Measurements from ENCODE around the gene WDR82.

WDR82 gene

DNA sequence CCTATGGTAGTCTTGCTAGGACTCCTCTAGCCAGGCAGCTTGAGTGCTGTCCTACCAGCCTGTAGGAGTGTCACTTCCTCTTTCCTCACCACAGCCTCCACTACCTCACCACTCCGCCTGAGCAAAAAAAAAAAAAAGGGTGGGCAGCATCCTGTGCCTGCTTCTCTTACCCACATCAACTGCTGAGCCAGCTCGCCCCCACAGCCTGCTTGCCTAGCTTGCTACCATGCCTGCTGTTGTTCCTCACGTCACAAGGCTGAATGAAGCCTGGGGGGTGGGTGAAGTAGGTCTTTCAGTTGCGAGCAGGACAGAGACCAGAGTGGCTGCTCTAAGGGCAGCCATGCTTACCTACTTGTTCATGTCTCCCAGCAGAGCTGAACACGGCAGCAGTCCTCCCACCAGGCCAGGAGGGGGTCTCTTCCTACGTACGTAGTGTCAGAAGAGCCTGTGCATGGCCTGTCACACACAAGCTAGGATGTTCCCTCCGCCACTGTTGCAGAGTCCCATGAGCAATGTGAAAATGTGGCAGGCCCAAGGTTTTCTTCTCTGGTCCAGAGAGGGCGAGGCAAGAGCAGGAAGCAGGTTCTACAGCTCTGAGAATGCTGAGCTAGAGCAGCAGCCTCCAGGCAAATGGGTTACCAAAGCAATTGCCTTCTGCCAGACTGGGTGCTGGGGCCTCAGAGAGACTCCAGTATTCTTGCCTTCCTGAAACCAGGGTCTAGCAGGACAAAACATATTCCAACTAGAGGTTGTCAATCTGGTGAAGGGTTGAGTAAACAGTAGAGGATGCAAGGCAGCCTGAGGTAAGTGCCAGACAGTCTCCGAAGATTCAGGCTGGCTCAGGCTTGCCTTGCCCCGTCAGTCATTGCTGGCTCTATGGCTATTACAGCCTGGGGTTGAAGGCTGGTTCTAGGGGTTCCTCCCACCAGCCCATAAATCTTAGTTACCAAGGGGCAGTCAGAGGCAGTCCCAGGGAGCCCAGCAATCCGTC is 24.8 kb downstream of the WDR82 start:
- peak; percentile 86 for DNase-seq

DNA sequence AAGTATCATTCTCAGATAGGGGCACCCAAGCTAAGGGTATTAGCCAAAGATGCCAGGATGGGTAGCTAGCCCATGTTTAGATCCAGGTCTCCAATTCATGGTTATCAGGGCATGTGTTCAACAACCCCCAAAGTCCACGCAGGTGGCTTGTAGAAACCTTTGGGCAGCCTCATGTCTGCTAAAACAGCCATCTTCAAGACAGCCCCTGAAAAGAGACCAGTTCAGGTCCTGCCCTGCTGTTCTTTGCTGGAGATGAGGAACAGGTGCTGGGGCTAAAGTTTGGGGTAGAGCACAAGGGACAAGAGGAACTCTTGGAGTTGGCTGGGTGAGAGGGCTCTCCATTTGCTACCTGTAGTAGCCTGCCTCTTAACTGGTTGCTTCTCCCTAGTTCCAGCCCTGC is 28.3 kb downstream of the WDR82 start:
- DNase-seq = peak; percentile 52

DNA sequence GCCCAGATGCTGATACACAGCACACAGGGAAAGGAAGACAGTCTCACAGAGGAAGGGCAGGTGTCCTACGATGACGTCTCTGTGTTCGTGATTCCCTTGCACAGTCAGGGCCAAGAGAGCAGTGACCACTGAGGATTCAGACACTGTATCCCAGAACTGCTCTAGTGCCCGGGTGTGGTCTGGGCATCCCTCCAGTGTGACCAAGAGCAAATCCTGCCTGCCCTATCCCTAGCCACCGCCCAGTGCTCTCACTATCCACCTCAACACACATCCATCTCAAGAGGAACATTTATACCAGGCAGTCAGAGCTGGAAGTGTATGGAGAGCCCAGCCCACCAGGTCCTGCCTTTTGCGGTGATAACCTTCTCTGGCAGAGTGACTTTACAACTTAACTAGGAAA is 28.8 kb downstream of the WDR82 start:
- DNase-seq = peak; percentile 49

DNA sequence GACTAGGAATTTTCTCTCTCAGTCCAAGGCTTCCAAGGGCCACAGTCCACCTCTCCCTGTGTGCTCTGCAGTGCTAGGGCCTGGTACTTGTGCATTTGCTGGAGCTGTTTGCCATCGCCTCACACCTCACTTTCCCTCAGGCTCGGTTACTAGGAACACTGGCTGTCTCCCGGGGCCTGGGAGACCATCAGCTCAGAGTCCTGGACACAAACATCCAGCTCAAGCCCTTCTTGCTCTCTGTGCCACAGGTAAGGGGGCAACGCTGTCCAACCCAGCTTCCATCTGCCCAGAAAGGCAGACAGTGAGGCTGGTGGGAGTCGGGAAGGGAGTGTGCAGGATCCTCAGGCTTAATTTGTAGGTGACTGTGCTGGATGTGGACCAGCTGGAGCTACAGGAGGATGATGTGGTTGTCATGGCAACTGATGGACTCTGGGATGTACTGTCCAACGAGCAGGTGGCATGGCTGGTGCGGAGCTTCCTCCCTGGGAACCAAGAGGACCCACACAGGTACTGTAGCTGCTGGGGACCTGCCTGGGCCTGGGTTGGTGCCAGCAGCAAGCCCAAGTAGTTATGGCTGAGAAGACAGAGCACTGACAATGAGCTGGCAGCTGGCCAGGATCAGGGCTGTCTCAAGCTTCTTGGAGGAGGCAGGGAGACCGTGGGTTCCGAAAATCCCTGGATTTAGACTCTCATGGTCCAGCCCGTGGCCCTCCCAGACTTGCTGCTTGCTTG is 29.5 kb downstream of the WDR82 start:
- peak; percentile 57 for DNase-seq

DNA sequence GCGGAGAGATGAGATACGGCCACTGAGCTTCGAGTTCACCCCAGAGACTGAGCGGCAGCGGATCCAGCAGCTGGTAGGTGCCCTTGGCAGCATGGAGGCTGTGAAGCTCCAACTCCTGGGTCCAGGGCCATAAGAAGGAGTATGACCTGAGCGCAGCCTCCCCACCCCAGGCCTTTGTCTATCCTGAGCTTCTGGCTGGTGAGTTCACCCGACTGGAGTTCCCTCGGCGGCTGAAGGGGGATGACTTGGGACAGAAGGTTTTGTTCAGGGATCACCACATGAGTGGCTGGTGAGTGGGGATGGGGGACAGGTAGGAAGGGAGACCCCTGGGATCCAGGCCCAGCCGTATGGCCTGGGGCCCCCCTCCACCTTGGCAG is 30.3 kb downstream of the WDR82 start:
- peak; percentile 53 for DNase-seq

DNA sequence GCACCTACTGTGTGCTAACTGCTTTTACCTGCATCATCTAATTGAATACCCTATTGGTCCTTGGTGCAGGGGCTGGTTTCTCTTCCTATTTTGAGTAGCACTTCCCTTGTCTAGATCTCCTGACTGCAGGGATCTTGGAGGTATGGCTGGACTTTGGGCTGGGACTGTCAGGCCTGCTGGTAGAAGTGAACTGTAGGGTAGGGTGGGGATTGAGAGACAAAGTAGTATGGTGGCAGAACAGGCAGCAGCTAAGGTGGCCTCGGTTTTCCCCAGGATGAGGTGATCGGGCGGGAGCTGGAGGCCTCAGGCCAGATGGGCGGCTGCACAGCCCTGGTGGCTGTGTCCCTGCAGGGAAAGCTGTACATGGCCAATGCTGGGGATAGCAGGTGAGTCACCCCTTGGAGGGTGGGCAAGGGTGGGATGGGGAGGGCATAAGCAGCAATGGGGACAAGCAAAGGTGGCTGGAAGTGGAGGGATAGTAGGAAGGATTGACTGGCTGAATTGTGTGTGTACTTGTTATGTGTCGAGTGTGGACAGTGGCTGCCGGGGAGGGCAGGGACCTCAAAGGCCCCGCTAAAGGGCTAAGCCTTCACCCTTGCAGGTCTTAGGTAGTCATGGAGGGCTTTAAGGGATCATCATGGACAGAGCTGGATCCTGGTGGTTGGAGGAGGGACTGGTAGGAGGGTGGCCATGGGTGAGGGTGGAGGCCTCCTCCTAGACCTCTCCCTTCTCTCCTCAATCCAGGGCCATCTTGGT is 30.9 kb downstream of the WDR82 start:
- peak; percentile 49 for DNase-seq

DNA sequence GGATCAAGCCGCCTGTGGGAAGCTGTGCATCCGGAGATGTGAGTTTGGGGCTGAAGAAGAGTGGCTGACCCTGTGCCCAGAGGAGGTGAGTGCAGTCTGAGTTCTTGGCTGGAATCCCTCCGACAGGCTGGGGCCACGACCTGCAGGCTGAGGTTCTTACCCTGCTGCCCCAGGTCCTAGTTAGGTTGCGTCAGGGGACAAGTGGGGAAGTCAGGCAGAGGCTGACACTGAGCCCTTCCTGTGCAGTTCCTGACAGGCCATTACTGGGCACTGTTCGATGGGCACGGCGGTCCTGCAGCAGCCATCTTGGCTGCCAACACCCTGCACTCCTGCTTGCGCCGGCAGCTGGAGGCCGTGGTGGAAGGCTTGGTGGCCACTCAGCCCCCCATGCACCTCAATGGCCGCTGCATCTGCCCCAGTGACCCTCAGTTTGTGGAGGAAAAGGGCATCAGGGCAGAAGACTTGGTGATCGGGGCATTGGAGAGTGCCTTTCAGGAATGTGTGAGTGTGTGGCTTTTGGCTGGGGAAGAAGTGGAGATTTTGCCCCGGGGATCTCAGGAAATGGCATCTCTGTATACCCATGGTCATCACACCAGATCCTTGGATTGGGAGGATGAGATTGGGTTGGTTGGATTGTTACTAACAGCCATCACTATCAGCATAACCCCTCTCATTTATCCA is 31.6 kb downstream of the WDR82 start:
- DNase-seq = peak; percentile 63

DNA sequence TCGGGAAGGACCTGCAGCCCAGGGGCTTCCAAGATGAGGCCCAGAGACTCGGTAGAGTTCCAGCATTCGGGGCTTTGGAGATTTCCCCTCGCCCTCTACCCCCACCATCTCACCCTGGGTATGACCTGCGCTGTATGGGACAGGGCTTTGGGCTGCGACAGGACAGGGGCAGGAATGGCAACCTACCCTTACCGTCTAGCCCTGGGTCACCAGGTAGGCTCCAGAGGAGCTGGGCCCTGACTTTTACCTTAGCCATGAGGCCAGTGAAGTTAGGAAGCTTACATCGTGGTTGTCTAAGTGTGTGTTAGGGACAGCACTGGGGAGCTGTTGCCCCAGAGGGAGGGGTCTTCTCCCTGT is 32.2 kb downstream of the WDR82 start:
- DNase-seq = no peak

DNA sequence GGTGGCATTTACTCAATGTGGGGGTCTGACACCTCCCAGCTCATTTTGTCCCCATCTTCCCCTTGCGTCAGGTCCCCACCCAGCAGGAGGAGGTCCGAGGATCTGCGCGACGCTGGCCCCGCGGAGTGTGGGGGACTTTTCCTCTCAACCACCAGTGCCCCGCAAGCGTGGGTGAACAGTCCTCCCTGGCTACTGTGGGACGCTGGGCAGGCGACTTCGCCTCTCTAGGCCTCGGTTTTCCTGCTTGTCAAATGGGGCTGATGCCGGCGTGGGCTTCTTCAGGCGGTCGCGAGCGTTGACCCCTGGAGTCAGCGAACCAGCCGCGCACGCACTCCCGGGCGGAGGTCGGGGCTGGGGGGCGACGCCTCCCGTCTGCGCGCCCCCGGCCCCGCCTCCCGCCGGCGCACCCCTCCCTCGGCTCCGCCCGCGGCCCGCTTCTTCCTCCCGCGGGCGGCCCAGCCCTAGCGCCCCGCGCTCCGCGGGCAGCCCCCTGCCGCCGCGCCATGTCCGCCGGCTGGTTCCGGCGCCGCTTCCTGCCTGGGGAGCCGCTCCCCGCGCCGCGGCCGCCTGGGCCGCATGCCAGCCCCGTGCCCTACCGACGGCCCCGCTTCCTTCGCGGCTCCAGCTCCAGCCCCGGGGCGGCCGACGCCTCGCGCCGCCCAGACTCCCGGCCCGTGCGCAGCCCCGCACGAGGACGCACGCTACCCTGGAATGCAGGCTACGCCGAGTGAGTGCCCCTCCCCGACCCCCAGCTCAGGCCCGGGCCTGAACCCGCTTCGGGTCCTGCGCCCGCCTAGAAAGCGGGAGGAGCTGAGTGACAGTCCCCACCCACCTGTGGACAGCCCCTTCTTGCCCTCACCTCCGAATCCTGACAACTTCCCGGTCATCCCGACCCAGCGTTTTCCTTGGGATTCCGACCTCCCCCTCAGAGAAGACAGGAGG is 32.9 kb downstream of the WDR82 start, which contains the start of gene PPM1M:
Gene PPM1M, plus strand, starts transcription at position 438 of the 942 bp plus-strand sequence. Its CDS starts 66 bp downstream, at position 504.
- peak; percentile 76 for DNase-seq

DNA sequence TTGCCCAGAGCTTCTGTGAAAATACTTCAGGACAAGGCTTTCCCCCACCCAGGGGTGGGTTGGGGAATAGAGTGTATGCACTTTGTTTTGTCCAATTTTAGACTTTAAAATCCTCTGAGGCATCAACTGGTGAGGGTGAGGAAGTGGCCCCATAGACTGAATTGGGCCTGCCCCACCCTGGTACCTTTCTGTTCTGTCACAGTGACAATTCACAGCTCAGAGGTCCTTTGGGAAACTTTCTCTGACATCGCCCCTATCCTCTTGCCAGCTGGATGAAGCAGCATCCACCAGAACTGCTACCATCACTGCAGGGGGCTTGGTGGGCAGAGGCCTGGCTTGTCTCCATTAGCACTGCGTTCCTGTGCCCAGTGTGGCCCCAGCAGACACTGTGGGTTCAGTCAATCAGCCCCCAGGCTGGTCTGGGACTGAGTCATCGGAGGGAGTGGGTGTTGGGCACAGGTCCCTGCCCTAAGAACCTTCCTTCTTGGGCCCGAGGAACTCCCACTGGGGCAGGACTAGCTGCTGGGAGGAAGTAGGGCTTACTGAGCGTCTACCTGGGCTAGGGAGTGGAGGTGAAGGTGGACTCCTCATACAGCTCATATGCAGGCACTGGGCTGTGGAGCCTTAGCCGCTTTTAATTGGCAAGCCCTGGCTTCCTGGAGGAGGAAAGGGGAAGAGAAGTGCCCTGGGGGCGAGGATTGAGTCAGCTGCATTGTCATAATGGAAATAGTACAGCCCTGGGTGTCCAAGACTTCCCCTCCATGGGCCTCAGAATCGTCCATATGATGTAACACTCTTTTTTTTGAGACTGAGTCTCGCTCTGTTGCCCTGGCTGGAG is 34.4 kb downstream of the WDR82 start:
- peak; percentile 72 for DNase-seq

DNA sequence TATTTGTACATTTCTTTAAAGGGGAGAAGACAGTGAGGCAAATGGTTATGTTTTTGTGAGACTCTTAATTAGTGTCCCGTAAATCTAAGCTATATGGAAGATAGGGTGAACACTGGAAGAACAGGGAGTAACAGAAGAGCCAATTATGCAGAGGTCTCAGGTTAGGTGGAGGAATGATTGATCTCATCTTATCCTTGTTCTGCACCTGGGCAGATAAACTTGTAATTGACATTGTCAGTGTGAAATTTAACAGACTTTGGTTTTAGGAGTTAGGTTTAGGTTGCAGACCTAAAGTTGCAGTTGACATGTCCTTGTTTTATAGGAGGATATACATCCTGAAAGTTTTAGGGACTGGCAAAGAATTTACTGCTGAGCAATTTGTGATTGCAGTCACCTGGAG is 36.4 kb downstream of the WDR82 start:
- DNase-seq = no peak

DNA sequence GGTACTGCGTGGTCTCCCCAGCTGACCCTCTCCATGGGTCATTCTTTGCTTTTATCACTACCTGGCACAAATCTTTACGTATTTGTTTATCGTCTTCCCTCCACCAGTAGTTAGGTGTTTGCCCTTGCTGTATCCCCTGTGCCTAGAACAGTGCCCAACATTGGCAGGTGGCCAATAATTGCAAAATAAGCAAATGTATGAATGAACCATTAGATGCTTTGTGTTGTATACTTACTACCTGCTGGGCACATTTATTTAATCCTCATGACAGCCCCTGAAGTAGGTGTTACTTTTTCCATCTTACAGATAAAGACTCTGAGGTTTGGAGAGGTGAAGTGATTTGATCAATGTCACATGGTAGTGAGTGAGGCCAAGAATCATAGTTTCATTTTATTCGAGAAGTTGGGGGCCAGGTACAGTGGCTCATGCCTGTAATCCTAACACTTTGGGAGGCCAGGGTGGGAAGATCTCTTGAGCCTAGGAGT is 37.5 kb downstream of the WDR82 start:
- no peak for DNase-seq

DNA sequence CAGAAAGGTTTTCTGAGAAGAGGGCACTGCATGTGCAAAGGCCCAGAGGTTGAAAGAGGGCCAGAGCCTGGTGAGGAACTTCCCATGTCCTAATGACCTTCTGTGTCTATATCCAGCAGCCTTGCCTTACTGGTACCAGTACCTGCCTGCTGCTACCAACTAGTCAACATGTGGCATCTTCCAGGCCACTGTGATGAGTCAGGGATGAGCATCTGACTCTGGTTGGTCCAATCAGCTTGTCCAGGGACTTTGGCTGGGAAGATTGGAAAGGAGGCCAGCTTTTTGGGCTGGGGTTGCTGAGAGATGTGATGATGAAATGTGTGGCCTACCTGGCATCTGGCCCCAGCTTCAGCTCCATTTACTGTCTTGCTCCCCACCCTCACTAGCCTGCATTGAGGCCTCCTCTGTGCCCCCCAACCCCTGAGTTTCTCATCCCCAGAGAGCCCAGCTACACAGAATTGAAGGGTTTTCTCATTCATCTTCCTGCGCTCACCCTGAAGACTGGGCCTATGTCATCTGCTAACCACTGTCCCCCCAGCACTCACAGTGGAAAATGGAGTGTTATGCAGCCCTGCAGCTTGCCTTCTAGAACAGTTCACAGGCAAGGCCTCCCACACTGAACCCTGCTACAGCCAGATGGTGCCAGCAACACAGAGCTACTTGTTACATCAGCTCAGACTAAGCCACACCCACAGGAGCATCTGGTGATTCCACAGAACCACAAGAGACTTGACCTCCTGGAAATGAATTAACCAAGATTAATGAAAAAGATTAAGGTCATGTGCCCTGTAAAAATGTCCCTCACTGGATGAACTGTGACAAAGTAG is 38.2 kb downstream of the WDR82 start:
- DNase-seq = peak; percentile 78

DNA sequence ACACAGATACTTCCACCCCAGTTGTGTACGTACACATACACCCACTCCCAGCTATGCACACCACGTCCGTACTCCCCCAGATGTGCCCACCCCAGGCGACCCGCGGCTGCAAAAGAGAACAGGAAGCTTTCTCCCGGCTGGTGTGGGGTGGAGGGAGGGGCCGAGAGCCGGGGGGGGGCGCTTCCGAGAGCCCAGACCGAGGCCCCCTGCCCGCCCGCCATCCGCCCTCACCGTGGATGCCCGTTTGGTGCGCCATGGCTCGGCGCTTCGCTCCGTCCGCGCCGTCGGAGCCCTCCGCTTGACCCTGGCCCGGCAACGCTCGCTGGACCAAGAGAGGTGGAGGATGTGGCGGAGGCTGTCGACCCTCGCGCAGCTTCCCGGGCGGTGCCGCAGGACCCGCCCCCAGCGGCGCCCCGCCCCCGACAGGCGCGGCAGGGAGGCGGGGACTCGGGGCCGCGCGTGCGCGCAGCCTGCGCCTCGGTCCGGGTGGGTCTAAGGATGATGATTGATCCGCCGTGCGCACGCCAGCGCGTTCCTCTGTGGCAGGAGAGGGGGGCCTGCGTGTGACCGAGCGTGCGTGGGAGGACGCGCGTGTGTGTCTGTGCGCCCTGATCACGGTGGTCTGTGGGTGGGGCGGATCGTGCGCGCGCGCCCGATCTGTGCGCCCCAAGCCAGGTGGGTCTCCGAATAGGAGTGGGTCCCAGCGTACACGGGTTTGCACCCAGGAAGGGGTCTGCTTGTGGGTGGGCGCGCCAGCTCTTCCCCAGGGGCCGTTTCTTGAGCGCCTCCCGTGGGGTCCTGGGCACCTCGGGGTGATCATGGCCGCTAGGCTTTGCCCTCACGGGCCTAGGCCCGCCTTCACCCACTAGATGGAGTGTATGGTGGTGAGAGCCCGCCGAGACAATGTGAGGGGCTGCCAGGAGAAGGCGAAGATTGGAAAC is 39.4 kb downstream of the WDR82 start, which contains the start of gene TWF2:
Gene TWF2, minus strand, starts transcription at position 398 of the 941 bp plus-strand sequence. Its CDS starts 142 bp downstream, at position 256.
- peak; percentile 95 for DNase-seq

DNA sequence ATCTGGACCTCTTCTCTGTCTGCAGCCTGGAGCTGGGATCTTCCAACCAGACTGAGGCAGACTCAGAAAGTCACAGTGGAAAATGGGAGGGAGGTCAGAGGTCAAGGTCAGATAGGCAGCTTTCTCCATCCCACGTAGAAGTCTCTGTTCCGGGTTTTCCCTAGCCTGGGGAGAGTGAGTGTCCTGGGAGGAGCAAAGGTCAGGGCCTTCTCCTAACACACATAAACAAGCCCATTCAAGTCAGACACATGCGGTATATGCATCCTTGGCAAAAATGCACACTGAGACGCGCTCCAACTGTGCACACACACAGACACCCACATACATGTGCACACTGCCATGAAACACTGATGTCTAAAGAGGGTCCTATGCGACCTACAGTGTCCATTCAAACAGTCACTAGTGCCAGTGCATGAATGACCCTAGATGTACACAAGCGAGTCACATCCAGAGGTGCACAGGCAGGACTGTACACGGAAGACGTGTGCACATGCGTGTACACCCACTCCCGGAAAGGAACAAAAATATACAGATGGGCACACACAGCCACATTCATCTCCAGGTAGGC is 40.2 kb downstream of the WDR82 start:
- DNase-seq = no peak

DNA sequence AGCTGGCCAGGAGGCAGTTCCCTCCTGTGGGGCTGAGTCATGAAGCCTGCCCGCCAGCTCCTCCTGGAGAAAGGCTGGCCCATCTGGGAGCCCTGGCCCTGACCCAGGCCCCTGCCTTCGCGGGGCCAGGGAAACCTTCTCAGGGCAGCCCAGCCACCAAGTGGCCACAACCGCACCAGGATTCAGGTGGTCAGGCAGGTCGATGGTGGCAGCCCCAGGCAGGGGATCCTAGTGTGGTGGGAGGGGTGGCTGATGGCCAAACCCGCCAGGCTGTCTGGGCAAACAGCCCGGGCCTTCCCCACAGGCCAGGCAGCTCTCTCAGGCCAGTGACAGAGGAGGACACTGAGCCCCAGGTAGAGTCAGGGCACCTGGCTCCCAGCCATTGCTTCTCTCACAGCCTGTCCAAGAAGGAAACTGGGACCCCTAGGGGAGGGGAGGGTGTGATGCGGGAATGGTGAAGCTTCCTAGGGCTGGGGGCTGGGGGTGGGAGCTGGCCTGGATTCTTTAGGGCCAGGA is 40.7 kb downstream of the WDR82 start:
- DNase-seq = no peak

DNA sequence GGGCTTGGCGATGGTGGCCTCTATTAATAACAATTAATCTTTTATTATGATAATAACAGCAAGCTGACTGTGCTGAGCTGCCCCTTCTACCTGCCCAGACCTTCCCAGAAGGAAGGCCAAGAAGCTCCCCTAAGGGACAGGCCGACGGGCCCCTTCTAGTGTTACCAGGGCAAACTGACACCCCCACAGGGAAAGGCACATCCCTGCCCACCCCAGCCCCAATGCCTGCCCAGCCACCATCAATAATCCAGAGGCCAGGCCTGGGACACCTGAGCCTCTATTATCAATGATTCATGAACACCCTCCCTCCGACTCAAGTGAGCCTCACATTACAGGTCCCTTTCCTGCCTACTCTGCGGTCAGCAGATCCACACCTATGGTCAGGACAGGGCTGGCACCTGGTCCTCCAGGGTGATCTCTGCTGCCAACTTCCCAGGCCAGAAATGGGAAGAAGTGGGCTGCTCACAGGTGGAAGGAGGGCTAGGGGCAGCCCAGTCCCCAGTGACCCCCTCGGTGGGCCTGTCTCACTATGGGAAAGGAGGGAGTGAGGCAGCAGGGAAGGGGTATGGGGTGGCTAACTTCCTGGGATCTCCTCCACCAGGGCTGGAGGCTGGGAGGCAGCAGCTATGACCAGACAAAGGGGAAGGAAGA is 41.3 kb downstream of the WDR82 start:
- DNase-seq = no peak

Measured in activated CD8-positive, alpha-beta memory T cell treated with anti-CD3 and anti-CD28 coated beads, Interleukin-2, amount 50 U/mL, for 48 hours (primary cell).